Gastroesophageal sphincter (tissue), 4 donors: ENCODE measurements around the gene PAX5. TPM values are rescaled to one million over a fixed set of nuclear protein-coding genes. Genes with fewer than 3 reads are reported as not detected.

Experiments used
- ATAC-seq: fragments of 150-250 bp; one replicate; pipeline ENCODE4 v1.9.1; 2016; ENCODE audit warnings: mild to moderate bottlenecking, moderate library complexity
- H3K27ac ChIP-seq, 4 donors: fragments of 200-600 bp; sonication (generic) in 3 of 4; 1 replicate in 3 of 4; 2 replicates in 1 of 4; pipeline ENCODE4 v1.5.1; 2016 to 2019
- H3K27me3 ChIP-seq: fragments of 200-600 bp; sonication (generic); one replicate; pipeline ENCODE4 v1.5.1; 2019
- H3K36me3 ChIP-seq, 2 donors: fragments of 200-600 bp; sonication (generic); one replicate each; pipeline ENCODE4 v1.5.1; 2019; ENCODE audit warnings: control low read depth in 1 of 2
- H3K4me1 ChIP-seq, 3 donors: fragments of 200-600 bp; sonication (generic); 1 replicate in 2 of 3; 2 replicates in 1 of 3; pipeline ENCODE4 v1.5.1; 2016 to 2019; ENCODE audit warnings: control low read depth in 2 of 3
- H3K4me3 ChIP-seq, 2 donors: fragments of 200-600 bp; sonication (generic); one replicate each; pipeline ENCODE4 v1.5.1; 2019; ENCODE audit warnings: mild to moderate bottlenecking in 1 of 2, moderate library complexity in 1 of 2
- H3K9me3 ChIP-seq, 3 donors: fragments of 200-600 bp; sonication (generic); one replicate each; pipeline ENCODE4 v1.5.1; 2017 to 2019; ENCODE audit warnings: control low read depth in 2 of 3
- EP300 ChIP-seq: sonication (generic); formaldehyde crosslinking; IDR thresholded peaks from one replicate; pipeline ENCODE4 v1.6.1; 2017; ENCODE audit warnings: antibody characterized with exemption, mild to moderate bottlenecking
- POLR2A ChIP-seq, 2 donors: fragments of 450-650 bp; IDR thresholded peaks; one replicate each; pipeline ENCODE4 v1.6.1; 2017; ENCODE audit warnings: antibody characterized with exemption in 2 of 2, mild to moderate bottlenecking in 2 of 2, moderate library complexity in 1 of 2
- POLR2AphosphoS5 ChIP-seq: sonication (generic); formaldehyde crosslinking; IDR thresholded peaks from one replicate; pipeline ENCODE4 v1.6.1; 2017; ENCODE audit warnings: antibody characterized with exemption
- WGBS, 2 donors: methylation state at CpG; one replicate each; pipeline ENCODE4 v1.1.5; 2018; ENCODE audit warnings: low coverage in 1 of 2; 5-methylcytosine and 5-hydroxymethylcytosine counted together
- total RNA-seq, 4 donors: library from RNA; depleted of rRNA; stranded (reverse); fragments of >200 nt; gene quantifications; one replicate each; pipeline ENCODE4 v1.1.0, GENCODE V29; 2016
- TF ChIP-seq, protein P1 (sequence below), 4 experiments: fragments of 200-600 bp in 2 of 4; fragments of 450-650 bp in 2 of 4; sonication (generic) in 1 of 4; IDR thresholded peaks; one replicate each; pipeline ENCODE4 v1.5.1; 2017 to 2019; ENCODE audit warnings: antibody characterized with exemption in 4 of 4, mild to moderate bottlenecking in 2 of 4, moderate library complexity in 2 of 4

The PAX5 gene
- total RNA-seq, 4 donors from 2014 or later: under 0.01 TPM; not detected in 3

DNA sequence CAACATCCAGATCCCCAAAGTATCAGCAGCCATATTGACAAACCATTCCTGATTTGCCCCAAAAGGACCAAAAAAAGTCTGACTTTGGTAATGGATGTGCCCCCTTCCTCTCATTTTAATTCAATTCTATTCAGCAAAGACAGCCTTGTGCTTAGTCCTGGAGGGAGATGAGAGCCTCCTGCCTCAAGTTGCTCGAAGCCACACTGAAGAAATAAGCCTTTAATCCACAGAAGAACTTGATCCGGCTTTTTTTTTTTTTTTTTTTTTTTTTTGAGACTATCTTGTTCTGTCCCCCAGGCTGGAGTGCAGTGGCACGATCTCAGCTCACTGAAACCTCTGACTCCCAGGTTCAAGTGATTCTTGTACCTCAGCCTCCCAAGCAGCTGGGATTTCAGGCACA, 8.4 kb upstream of the PAX5 start:
- 68 to 83% methylated on average over 2 to 3 of the region's 3 CpGs for WGBS, 2 donors
- H3K36me3 ChIP-seq: no peaks in the 10 kb centered on the region
- H3K27ac ChIP-seq: no peak overlapping the region
- H3K4me3 ChIP-seq: no peak overlapping the region
- peaks cover 96% of the 10 kb centered on the region for H3K27me3 ChIP-seq
- no peak for ATAC-seq
- no peaks in the 10 kb centered on the region for H3K9me3 ChIP-seq
- H3K4me1 ChIP-seq: peaks cover 0 to 8% (median 6%) of the 10 kb centered on the region in 3 donors
- TF ChIP-seq EP300 (no peak), POLR2A (IDR thresholded peaks at IDR 0.05) (no peak), POLR2AphosphoS5 (no peak)
- TF ChIP-seq, protein P1, sequence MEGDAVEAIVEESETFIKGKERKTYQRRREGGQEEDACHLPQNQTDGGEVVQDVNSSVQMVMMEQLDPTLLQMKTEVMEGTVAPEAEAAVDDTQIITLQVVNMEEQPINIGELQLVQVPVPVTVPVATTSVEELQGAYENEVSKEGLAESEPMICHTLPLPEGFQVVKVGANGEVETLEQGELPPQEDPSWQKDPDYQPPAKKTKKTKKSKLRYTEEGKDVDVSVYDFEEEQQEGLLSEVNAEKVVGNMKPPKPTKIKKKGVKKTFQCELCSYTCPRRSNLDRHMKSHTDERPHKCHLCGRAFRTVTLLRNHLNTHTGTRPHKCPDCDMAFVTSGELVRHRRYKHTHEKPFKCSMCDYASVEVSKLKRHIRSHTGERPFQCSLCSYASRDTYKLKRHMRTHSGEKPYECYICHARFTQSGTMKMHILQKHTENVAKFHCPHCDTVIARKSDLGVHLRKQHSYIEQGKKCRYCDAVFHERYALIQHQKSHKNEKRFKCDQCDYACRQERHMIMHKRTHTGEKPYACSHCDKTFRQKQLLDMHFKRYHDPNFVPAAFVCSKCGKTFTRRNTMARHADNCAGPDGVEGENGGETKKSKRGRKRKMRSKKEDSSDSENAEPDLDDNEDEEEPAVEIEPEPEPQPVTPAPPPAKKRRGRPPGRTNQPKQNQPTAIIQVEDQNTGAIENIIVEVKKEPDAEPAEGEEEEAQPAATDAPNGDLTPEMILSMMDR (IDR thresholded peaks at IDR 0.05): no peak

DNA sequence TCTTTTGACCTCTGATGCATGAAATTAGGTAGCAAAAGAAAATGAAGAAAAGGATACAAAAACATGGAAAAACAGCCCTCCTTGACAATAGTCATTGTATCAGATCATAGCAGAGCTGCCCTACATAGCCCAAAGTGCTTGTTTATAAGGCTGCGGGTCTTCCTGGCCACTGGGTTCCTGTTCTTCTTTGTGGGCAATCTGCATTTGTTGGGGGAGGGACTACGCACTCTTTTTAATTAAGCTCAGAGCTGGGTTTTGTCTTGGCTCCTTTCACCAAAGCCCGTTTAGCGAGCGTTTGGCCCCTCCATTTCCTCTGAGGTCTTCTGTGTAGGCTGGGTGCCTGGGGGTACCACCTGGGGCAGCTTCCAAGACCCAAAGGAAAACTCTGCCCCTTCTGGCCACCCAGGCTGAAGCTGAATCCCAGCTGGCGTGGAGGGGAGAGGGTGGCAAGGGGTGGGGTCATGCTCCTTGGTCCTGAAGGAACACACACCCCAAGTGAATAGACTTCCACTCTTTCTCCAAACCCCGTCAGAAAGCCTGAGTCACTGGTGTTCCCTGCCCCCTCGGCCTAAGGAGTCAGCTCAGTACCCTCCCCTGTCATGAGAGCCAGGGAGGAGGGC, 6.5 kb upstream of the PAX5 start:
- Histone ChIP-seq H3K36me3 (no peaks in the 10 kb centered on the region), H3K27ac (no peak overlapping the region), H3K4me3 (no peak overlapping the region), H3K4me1 (peaks cover 0 to 26% (median 17%) of the 10 kb centered on the region in 3 donors), H3K9me3 (no peaks in the 10 kb centered on the region), H3K27me3 (peaks cover 99% of the 10 kb centered on the region)
- no peak for ATAC-seq
- TF ChIP-seq, protein P1 (IDR thresholded peaks at IDR 0.05): no peak
- TF ChIP-seq POLR2AphosphoS5 (no peak), POLR2A (IDR thresholded peaks at IDR 0.05) (no peak), EP300 (no peak)
- WGBS, 2 donors: 42 to 59% methylated on average over 1 to 6 of the region's 8 CpGs

DNA sequence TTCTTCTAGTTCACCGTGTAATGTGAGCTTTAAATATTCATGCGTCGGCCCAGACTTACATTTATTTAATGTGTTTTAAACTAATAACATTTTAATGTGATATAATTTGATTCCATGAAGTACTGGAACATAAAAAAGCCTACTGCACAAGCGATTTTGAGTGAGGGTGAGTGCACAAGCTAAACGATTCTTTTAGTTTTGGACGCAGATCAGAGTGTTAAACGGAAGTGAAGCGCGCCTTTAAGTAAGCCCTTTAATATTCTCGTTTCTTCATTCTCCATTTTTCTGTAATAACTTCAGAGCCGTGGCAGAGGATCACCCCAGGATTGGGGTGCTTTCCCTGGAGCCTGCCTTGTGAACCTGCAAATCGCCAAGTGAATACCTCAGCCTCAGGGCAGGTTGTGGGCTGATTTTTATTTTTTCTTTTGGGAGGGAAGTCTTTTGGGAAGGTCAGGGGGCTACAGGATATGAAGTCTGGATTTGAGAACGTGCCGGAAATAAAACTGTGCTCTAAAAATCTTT, 4.9 kb upstream of the PAX5 start:
- H3K27ac ChIP-seq: no peak overlapping the region
- peaks cover 100% of the 10 kb centered on the region for H3K27me3 ChIP-seq
- TF ChIP-seq, protein P1 (IDR thresholded peaks at IDR 0.05): no peak
- no peak for TF ChIP-seq EP300
- no peak for TF ChIP-seq POLR2A (IDR thresholded peaks at IDR 0.05)
- TF ChIP-seq POLR2AphosphoS5: no peak
- peaks cover 0 to 43% (median 26%) of the 10 kb centered on the region in 3 donors for H3K4me1 ChIP-seq
- no peaks in the 10 kb centered on the region for H3K9me3 ChIP-seq
- no peak overlapping the region for H3K4me3 ChIP-seq
- 24 to 29% methylated on average over 10 to 14 of the region's 14 CpGs for WGBS, 2 donors
- H3K36me3 ChIP-seq: no peaks in the 10 kb centered on the region
- ATAC-seq: no peak

DNA sequence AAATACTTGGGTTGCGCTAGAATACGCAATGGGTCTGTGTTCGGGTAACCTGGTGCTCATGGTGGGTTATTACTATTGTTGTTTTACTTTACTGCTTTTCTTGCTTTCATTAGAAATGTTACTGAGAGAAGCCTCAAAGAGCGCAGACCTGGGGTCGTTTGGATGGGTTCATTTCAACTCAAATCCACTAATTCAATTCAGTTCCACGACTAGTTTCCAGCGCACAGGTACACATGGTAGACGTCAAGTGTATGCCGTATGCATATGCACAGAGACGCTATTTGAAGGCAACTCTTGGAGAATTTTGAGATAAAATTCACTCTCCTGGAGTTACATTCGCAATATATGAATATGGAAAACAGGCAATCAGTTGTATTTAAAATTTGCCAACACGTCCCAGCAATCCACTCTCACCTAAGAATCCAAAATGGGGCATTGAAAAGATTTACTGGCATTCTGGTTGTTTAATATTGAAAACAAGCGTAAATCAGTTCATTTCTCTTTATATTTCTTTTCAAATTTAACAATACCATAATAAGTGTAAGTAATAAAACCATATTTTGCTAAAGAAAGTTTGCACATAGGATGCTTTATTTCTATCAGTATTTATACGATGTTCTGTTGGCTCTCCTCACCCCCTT, 4.4 kb upstream of the PAX5 start:
- TF ChIP-seq EP300: no peak
- TF ChIP-seq POLR2AphosphoS5: no peak
- WGBS, 2 donors: 14 to 16% methylated on average over 11 to 14 of the region's 14 CpGs
- no peaks in the 10 kb centered on the region for H3K36me3 ChIP-seq
- no peaks in the 10 kb centered on the region for H3K9me3 ChIP-seq
- no peak for ATAC-seq
- H3K27me3 ChIP-seq: peaks cover 100% of the 10 kb centered on the region
- H3K4me3 ChIP-seq: no peak overlapping the region
- peaks cover 0 to 45% (median 26%) of the 10 kb centered on the region in 3 donors for H3K4me1 ChIP-seq
- no peak overlapping the region for H3K27ac ChIP-seq

DNA sequence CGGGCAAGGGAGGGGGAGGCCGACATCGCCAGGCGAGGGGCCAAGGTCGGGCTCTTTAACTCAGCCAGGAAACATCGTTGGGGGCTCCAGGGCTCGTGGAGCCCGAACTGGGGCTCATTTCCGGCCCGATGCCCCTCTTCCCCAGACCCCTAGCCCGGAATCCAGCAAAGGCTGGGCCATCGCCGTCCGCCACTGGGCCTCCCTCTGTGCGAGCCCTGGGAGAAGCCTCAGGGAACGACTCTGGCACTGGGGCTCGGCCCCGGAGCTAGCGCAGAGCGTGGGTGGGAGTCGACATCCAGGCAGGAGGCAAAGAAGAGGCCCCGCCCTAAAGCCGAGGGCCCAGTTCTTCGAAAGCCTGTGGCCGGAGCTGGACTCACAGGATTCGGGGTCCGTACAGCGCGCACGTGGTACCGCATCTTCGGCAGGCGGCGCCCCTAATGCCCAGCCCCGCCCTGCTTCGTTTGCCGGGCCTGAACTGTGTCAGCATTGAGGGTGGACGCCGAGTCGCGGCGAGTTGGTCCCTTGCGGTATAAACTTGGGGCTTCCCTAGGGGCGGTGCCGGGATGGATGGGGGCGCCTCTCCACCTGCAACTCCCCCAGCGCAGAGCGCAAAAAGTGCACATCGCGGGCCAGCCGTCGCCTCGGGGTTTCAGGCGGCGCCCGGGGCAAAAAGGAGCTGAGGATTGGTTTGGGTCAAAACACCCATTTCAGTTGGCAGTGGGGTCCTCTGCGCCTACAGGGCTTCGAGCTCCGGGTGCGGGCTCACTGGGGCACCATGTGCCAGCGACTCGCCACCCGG, 3.6 kb upstream of the PAX5 start:
- Histone ChIP-seq H3K27ac (no peak overlapping the region), H3K4me1 (peaks cover 0 to 45% (median 26%) of the 10 kb centered on the region in 3 donors), H3K9me3 (no peaks in the 10 kb centered on the region), H3K27me3 (peaks cover 100% of the 10 kb centered on the region), H3K4me3 (peak overlapping the region; percentile 30 to 59), H3K36me3 (no peaks in the 10 kb centered on the region)
- no peak for ATAC-seq
- WGBS, 2 donors: 0 to 5% methylated on average over 6 to 26 of the region's 63 CpGs
- TF ChIP-seq, protein P1 (IDR thresholded peaks at IDR 0.05): no peak
- TF ChIP-seq POLR2AphosphoS5 (no peak), POLR2A (IDR thresholded peaks at IDR 0.05) (no peak), EP300 (no peak)
